Measurements from ENCODE around the gene ABHD16B. TPM values are rescaled to one million over a fixed set of nuclear protein-coding genes. Genes with fewer than 3 reads are reported as not detected.
A peak's percentile ranks its signal among the peaks of the same experiment; 100 is the strongest.

Gene ABHD16B
- total and polyA plus RNA-seq, 2 of the 13 experiments (the other 11 are each of a cell fraction or from before 2014, with no cell fraction given): not detected

GRCh38 chr20:63884506-63885263 lies 23.4 kb downstream of the ABHD16B start:
- no peak overlapping the region for H3K27ac ChIP-seq (ENCODE audit: extremely low read length, insufficient read depth, low read length)
- intact Hi-C loops (cut with micrococcal nuclease; ENCODE audit: unreplicated experiment): no loop called here
- H3K79me2 ChIP-seq (ENCODE audit: insufficient read depth, low read length): peaks cover 19% of the 10 kb centered on the region
- no peak overlapping the region for H3K4me3 ChIP-seq (replicated peaks in 1 of 3; ENCODE audit: insufficient read depth in 1 of 3, low read depth in 2 of 3, low read length in 3 of 3)
- no peaks in the 10 kb centered on the region for H3K4me1 ChIP-seq (ENCODE audit: insufficient read depth, low read length)
- DNase-seq (ENCODE audit: low spot score) (no peak), ATAC-seq (no peak), FAIRE-seq (no peak)
- 93% methylated on average over 17 of the region's 21 CpGs for WGBS (ENCODE audit: low lambda C conversion rate)
- TF ChIP-seq RBFOX2 (IDR thresholded peaks at IDR 0.05; ENCODE audit: low read depth, low read length): peak; percentile 56
- TF ChIP-seq ZNF687 (CRISPR knock-in tag; IDR thresholded peaks at IDR 0.05): 0 out of 2 replicates have a peak, but pooled peaks have one; percentile 10
- TF ChIP-seq TEF (CRISPR knock-in tag; IDR thresholded peaks at IDR 0.05): no peak
- TF ChIP-seq AGO2 (optimal IDR thresholded peaks at IDR 0.05; ENCODE audit: low read depth, low read length): peak; percentile 37
- no peak for TF ChIP-seq ZNF451 (CRISPR knock-in tag; IDR thresholded peaks at IDR 0.05)
- POLR2A ChIA-PET: interaction anchor here (0.5 to 1.6 kb wide), 3 partner anchors 10 to 31 kb away, joined by 4 to 6 read pairs (median 5); partner anchors contain the start of gene TPD52L2
- H4K20me1 ChIP-seq (ENCODE audit: insufficient read depth, low read length): peaks cover 33% of the 10 kb centered on the region; the same call in 1 of the 2 replicates
- H3K9me3 ChIP-seq (ENCODE audit: low read length): no peaks in the 10 kb centered on the region
- H3K27me3 ChIP-seq (ENCODE audit: control insufficient read depth in 1 of 2, insufficient read depth in 2 of 2, low read length in 2 of 2): no peaks in the 10 kb centered on the region
- H3K36me3 ChIP-seq (replicated peaks in 1 of 2; ENCODE audit: control insufficient read depth in 1 of 2, insufficient read depth in 2 of 2, low read length in 2 of 2): peaks cover 65 to 77% of the 10 kb centered on the region in 2 experiments
- H3K9ac ChIP-seq (ENCODE audit: insufficient read depth, low read depth, low read length): no peak overlapping the region
- in situ Hi-C loops (cut with HindIII; ENCODE audit: extremely low pct_ligation_motif_present, low pct_unique_long_range_greater_than_20kb): no loop called here
- CTCF ChIA-PET (ENCODE audit: low intra/inter-chr PET ratio, low total read pairs): no interaction called here
- no TSS peak for BruUV-seq (replicated peaks)
- no peak overlapping the region for H3K4me2 ChIP-seq (ENCODE audit: low read depth, low read length)
- H2AFZ ChIP-seq (ENCODE audit: low read length): no peak overlapping the region

All from HepG2 (cell line).